DOHH2 (cell line): ENCODE results near the gene ZDHHC1.

Experiments
- H3F3A ChIP-seq: fragments of 200-600 bp; sonication (generic), shearing (Covaris generic); 2 replicates; pipeline ENCODE4 v1.6.0; 2016; ENCODE audit warnings: antibody characterized with exemption, mild to moderate bottlenecking; ENCODE audit not compliant: control insufficient read depth, insufficient read depth
- H3K27ac ChIP-seq: fragments of 200-600 bp; sonication (generic); 2 replicates; pipeline ENCODE4 v1.5.1; 2014; ENCODE audit warnings: low read depth, mild to moderate bottlenecking, low read length, moderate library complexity
- H3K27me3 ChIP-seq: fragments of 200-600 bp; sonication (generic); 2 replicates; pipeline ENCODE4 v1.6.1; 2014; ENCODE audit warnings: mild to moderate bottlenecking, low read length, mixed read lengths; ENCODE audit not compliant: control insufficient read depth
- H3K36me3 ChIP-seq: fragments of 200-600 bp; sonication (generic); 2 replicates; pipeline ENCODE4 v1.6.1; 2014; ENCODE audit warnings: mild to moderate bottlenecking, low read length, moderate library complexity, mixed read lengths; ENCODE audit not compliant: control insufficient read depth
- H3K4me1 ChIP-seq: fragments of 200-600 bp; sonication (generic); 2 replicates; pipeline ENCODE4 v1.6.1; 2014; ENCODE audit warnings: mild to moderate bottlenecking, low read length, mixed read lengths; ENCODE audit not compliant: control insufficient read depth
- H3K4me2 ChIP-seq: fragments of 200-600 bp; sonication (generic); 2 replicates; pipeline ENCODE4 v1.6.0; 2014; ENCODE audit warnings: mild to moderate bottlenecking, low read length, moderate library complexity
- H3K4me3 ChIP-seq: fragments of 200-600 bp; sonication (generic); 2 replicates; pipeline ENCODE4 v1.5.1; 2014; ENCODE audit warnings: mild to moderate bottlenecking, low read length, mixed read lengths
- H3K79me2 ChIP-seq: fragments of 200-600 bp; sonication (generic); 2 replicates; pipeline ENCODE4 v1.6.1; 2014; ENCODE audit warnings: mild to moderate bottlenecking, low read length, mixed read lengths; ENCODE audit not compliant: control insufficient read depth
- H3K9me2 ChIP-seq: fragments of 200-600 bp; sonication (generic); replicated peaks from 2 replicates; pipeline ENCODE4 v1.6.1; 2014; ENCODE audit warnings: mild to moderate bottlenecking, low read length, mixed read lengths; ENCODE audit not compliant: control insufficient read depth
- H3K9me3 ChIP-seq: fragments of 200-600 bp; sonication (generic); 2 replicates; pipeline ENCODE4 v1.6.1; 2014; ENCODE audit warnings: antibody characterized with exemption, low read length, mixed read lengths; ENCODE audit not compliant: control insufficient read depth, insufficient read depth
- H4K20me1 ChIP-seq: fragments of 200-600 bp; sonication (generic); 2 replicates; pipeline ENCODE4 v1.6.0; 2014; ENCODE audit warnings: low read depth, mild to moderate bottlenecking, antibody characterized with exemption, low read length, moderate library complexity; ENCODE audit not compliant: control insufficient read depth, insufficient read depth
- EZH2phosphoT487 ChIP-seq: fragments of 200-600 bp; sonication (generic); IDR thresholded peaks from 2 replicates; pipeline ENCODE4 v1.6.1; 2017; ENCODE audit warnings: borderline replicate concordance, mild to moderate bottlenecking, antibody characterized with exemption, low read length, moderate library complexity, mixed read lengths
- TF ChIP-seq, protein P1 (sequence below): fragments of 200-600 bp; sonication (generic); IDR thresholded peaks from one replicate; pipeline ENCODE4 v1.5.1; 2014; ENCODE audit warnings: antibody characterized with exemption, mild to moderate bottlenecking, low read depth, low read length; ENCODE audit not compliant: poor library complexity, severe bottlenecking

Gene ZDHHC1

DNA sequence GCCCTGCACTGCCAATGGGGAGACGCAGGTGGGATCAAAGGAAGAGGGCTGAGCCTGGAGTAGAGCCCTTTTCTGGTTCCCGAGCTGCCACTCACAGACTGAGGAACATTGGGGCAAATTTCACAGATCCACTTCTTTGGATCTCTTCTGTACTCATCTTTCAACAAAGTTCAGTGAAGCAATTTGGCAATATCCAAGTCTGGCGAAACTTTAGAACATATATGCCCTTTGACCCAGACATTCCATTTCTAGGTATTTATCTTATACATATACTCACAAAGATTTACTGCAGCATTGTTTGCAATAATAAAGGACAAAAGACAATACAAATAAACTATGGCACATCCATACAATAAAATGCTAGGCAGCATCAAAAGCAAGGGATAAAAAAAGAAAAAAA, 4.9 kb downstream of the ZDHHC1 start:
- H3K27ac ChIP-seq: no peak overlapping the region
- H3K9me2 ChIP-seq: no peaks in the 10 kb centered on the region
- H3K27me3 ChIP-seq: peaks cover 13% of the 10 kb centered on the region
- peaks cover 8% of the 10 kb centered on the region; the same call in 1 of the 2 replicates for H3K4me1 ChIP-seq
- H3K36me3 ChIP-seq: no peaks in the 10 kb centered on the region
- H3K9me3 ChIP-seq: no peaks in the 10 kb centered on the region
- no peak for TF ChIP-seq EZH2phosphoT487
- TF ChIP-seq, protein P1, sequence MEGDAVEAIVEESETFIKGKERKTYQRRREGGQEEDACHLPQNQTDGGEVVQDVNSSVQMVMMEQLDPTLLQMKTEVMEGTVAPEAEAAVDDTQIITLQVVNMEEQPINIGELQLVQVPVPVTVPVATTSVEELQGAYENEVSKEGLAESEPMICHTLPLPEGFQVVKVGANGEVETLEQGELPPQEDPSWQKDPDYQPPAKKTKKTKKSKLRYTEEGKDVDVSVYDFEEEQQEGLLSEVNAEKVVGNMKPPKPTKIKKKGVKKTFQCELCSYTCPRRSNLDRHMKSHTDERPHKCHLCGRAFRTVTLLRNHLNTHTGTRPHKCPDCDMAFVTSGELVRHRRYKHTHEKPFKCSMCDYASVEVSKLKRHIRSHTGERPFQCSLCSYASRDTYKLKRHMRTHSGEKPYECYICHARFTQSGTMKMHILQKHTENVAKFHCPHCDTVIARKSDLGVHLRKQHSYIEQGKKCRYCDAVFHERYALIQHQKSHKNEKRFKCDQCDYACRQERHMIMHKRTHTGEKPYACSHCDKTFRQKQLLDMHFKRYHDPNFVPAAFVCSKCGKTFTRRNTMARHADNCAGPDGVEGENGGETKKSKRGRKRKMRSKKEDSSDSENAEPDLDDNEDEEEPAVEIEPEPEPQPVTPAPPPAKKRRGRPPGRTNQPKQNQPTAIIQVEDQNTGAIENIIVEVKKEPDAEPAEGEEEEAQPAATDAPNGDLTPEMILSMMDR: no peak
- no peaks in the 10 kb centered on the region for H3K79me2 ChIP-seq
- H3K4me3 ChIP-seq: no peak overlapping the region
- no peaks in the 10 kb centered on the region for H3F3A ChIP-seq
- no peaks in the 10 kb centered on the region for H4K20me1 ChIP-seq
- H3K4me2 ChIP-seq: no peak overlapping the region

- Histone ChIP-seq H3K27ac (no peak overlapping the region), H3K4me2 (no peak overlapping the region), H3K9me2 (no peaks in the 10 kb centered on the region), H3K27me3 (peaks cover 7% of the 10 kb centered on the region), H3K9me3 (no peaks in the 10 kb centered on the region), H3K4me3 (no peak overlapping the region), H3K36me3 (no peaks in the 10 kb centered on the region), H3K4me1 (no peaks in the 10 kb centered on the region), H3F3A (no peaks in the 10 kb centered on the region), H3K79me2 (no peaks in the 10 kb centered on the region), H4K20me1 (no peaks in the 10 kb centered on the region)
- TF ChIP-seq, protein P1: no peak
- TF ChIP-seq EZH2phosphoT487: no peak
Observed at GRCh38 chr16:67409631-67410030, 6.6 kb downstream of the ZDHHC1 start.

DNA sequence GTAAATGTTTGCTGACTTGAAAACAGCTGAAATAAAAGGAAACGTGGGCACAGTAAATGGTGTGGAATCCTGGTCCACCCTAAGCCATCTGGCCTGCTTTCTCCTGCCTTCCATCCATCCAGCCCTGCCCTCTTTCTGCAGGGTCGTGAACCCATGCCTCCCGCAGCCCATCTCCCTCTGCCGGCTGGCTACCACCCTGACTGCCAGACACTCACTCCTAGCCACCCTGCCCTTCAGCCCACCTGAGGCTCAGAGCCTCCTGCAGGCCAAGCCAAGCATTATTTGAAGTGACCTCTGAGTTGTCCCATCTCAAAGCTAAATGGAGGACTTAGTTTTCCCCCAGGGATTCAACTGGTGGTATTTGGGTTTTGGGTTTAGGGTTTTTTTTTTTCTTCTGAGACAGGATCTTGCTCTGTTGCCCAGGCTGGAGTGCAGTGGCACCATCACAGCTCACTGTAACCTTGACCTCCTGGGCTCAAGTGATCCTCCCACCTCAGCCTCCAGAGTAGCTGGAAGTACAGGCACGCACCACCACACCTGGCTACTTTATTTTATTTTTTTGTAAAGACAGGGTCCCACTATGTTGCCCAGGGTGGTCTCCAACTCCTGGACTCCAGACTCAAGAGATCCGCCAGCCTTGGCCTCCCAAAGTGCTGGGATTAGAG, 8.4 kb downstream of the ZDHHC1 start:
- Histone ChIP-seq H3K27me3 (no peaks in the 10 kb centered on the region; the same call in 1 of the 2 replicates), H4K20me1 (no peaks in the 10 kb centered on the region), H3K79me2 (no peaks in the 10 kb centered on the region), H3K4me2 (no peak overlapping the region), H3K9me2 (no peaks in the 10 kb centered on the region), H3K27ac (no peak overlapping the region), H3F3A (no peaks in the 10 kb centered on the region), H3K9me3 (no peaks in the 10 kb centered on the region), H3K4me1 (no peaks in the 10 kb centered on the region), H3K4me3 (no peak overlapping the region), H3K36me3 (no peaks in the 10 kb centered on the region)
- TF ChIP-seq, protein P1: no peak
- TF ChIP-seq EZH2phosphoT487: no peak
